Hematopoietic multipotent progenitor cell treated with erythropoietin and hydrocortisone succinate and interleukin-3 and kit ligand, for 8 days (in vitro differentiated cells): ENCODE data around the gene RAB11FIP4.

ENCODE experiments used
- DNase-seq: peaks from one replicate; pipeline ENCODE4 v3.0.0-alpha.2; 2015

The RAB11FIP4 gene

DNA sequence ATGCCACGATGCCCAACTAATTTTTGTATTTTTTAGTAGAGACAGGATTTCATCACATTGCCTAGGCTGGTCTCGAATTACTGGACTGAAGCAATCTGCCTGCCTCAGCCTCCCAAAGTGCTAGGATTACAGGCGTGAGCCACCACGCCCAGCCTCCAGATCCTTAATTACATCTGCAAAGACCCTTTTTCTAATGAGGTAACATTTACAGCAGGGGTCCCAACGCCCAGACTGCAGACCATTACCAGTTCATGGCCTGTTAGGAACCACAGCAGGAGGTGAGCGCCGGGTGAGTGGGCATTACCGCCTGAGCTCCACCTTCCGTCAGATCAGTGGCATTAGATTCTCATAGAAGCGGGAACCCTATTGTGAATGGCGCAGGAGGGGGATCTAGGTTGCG is 4.0 kb upstream of the RAB11FIP4 start:
- no peak for DNase-seq

DNA sequence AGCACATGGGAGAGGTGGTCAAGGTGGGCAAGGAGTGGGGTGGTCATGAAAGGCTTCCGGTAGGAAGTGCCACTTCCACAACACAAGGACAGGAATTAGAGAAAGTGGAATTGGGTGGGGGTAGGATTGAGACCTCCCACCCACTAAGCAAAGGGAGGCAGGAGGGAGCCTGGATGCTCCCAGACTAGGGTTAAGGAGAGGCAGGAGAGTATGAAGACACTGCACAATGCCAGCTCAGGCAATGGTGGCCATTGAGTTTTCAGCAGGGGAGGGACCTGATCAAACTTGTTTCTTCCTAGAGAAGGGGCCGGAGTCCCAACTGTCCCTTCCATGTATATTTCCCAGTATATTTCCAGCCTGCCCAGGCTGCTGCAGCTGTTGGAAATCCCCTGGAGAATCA is 3.1 kb upstream of the RAB11FIP4 start:
- DNase-seq, result no peak

DNA sequence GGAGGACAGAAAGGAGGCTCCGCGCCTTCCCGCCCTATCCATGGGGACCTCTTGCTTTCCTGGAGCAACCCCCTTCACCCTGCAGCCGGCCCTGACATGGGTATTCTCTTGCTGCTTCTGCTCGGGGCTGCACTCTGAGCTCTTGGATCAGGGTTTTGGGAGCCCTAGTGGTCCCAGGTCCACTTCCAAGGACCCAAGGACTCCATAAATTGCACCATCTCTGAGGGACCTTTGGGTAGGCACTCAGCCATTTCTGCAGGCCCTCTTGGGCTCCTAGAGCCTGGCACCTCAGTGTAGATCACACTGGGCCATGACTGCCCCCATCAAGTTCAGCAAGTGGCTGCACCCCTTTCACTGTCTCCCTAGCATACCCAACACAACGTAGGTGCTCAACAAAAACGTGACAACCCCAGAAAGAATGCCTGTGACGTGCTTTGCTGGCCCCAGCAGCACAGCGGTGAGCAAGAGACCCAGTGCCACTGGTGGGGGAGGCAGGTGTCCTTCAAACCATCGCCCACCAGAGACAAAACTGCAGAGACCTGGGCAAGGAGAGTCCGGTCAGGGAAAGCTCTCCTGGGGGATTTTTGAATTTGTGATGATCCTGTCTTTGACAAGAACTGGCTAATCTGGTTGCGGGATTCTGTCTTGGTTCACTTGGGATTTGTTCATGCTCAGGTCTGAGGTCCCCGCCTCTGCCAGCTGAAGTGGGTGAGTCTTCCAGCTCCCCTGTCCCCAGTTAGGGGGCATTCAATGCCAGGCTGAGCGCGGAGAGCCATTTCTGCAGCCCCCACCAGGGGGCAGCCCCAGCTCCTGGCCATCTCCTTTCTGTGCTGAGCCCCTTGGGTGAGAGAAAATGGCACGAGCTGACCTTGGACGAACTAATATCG is 2.5 kb upstream of the RAB11FIP4 start:
- DNase-seq, result peak; percentile 27

DNA sequence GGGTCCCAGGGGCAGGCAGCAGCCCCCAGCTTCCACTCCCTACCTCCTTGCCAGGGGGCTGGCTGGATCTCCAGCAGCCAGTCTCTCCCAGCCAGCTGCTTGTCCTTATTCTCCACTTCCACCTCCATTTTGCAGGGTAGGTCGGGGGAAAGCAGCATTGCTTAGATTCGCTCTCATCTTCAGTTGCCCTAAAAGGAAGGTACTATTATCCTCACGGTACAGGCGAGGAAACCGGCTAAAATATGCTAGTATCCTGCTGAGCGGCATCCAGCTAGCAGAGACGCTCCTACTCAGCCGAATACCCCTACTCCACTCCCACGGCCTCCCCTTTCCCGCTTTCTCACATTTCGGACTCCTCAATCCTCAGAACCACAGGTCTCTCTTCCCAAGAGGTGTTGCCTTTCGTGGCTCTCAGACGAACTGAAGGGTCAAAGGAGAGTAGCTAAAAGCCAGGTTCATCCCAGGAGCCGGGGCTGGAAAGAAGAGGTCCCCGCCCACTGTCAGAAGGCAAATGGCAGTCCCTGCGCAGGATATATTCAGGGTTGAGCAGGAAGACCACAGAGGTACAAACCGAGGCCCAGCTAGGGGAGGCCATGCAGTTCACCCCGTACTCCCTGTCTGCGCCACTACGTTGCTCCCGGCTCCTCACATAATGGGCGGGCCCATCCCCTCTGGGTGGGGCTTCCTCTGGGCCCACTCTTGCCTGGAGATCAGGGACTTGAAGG is 1.7 kb upstream of the RAB11FIP4 start:
- DNase-seq, result no peak

DNA sequence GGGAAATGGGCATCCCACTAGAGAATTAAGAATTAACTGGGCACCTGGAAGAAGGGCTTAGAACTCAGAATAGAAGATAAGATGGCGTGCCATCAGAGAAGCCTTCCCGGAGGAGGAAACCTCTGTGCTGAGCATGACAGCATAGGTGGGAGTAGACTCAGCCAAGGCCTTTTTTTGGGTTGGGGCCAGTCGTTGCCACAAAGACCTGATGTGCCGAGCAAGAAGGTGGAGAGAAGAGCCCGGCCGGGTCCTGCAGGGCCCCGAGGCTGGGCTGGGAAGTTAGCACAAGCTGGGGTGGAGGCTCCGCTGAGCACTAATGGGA is 1.1 kb upstream of the RAB11FIP4 start:
- DNase-seq, result no peak

DNA sequence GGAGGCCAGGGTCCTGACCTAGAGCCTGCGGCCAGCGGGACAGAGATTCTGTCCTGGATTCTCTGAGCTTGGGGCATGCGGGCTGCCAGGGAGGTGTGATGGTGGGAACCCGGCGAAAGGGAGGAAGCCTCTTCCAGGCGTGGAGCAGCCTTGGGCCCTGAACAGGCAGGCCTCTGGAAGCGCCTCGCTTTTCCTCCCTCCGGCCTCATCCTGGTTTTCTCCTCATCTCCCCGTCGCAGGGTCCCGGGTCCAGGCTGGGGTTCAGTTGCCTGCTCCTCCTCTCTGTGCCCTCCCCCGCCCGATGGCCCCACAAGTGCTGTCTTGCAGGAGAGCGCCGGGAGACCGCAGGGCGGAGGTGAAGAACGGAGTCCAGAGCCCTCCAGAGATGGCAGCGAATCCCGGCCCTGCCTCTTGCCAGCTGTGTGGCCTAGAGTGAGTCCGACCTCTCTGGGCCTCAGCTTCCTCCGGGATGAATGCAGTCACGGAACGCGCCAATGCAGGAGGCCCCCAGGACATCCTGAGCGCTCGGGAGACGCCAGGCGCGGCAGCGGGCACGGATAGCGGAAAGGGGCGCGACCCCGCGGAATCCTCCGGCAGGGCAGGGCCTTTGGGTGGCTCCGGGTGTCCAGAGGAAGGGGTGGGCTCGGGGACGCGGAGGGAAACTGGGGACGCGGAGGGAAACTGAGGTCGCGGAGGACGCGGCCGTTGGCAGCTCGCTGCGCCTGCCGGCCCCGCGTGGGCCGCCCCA is 553 bp upstream of the RAB11FIP4 start:
- no peak for DNase-seq

DNA sequence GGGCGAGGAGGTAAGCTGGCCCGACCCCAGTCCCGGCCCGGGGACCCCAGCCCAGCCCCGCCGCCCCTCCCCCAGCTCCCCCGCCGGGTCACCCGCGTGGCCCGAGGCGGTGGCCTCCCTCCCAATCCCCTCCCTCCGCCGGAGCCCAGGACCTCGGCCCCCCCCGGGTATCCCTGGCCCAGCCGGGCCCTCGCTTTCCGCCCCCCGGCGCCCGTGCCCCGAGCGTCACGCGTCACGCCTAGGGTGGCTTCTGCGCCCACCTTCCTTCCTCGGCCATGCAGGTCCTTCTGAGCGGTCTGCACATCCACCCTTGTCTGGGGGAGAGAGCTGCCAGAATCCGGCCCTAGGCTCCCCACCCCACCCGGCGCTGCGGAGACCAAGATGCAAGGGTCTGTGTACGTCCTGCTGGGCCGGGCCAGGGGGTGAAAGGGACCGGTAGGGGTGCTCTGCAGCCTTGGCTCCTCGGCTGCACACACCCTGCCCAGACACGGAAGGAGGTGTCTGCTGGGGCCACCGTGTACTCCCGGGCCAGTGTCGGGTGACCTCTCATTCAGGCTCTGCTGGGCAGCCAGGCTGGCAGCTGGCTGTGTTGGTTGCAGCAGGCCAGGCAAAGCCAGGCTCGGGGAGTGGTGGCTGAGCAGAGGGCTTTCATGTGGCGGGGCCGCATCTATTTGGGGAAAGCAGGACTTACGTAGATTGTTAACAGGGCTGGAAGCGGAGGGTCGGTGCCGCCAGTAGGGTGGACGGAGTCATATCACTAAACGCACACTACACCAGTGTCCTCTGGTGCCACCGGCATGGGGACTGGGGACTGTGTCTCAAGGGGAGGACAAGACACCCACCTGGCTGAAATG is 754 bp downstream of the RAB11FIP4 start:
- no peak for DNase-seq

DNA sequence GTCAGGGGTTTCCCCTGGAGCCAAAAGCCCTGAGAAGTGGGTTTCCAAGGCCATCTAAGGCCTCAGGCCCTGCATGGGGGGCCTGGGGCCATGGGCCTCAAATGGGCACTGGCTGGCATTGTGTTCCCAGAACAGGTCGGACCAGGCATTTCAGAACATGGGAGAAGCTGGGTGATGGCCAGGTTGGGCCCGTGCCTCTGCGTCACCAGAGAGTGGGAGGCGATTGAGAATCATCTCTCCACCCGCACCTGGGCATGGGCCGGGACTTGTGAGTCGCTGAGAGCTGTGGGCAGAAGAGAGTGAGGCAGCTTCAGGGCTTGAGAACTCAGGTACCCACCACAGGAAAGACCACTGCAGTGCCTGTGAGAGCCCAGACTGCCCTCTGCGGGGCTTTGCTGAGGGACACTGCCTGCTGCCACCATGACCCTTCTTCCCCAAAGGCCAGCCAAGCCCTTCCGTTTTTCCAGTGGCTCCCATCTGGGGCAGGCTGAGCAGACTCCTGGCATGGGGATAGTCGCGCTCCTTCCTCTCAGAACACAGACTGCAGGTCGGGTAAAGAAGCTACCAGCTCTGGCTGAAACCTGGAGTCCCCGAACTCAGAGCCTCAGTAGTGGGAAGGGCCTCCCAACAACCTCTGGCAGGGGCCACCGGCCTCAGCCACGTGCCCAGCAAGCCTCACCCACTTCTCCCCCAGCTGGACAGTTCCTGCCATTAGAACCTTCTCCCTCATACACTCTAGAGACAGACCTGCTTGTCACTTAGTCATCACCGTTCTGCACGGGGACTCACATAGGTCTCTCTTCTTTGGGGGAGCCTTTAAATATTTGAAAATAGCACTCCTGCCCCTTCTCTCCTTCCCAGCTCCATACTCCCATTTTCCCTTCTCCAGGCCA is 1.6 kb downstream of the RAB11FIP4 start:
- no peak for DNase-seq

DNA sequence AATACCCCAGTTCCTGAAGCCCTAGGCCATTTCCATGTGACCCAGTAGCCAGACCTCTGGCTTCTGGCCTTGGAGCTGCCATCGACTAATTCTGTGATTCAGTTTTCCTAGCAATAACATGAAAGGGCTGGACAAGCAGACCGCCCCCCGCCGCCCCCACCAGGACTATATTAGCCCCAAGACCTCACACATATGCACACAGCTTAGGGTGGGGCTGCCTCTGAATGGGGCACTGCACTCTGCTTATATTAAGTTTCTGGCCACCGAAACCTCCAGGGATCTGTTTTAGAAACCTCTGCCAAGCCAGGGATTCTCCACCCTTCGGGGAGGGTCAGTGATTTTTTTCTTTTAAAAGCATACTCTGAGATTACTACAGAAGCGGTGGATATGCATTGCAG is 2.3 kb downstream of the RAB11FIP4 start:
- DNase-seq, result no peak

DNA sequence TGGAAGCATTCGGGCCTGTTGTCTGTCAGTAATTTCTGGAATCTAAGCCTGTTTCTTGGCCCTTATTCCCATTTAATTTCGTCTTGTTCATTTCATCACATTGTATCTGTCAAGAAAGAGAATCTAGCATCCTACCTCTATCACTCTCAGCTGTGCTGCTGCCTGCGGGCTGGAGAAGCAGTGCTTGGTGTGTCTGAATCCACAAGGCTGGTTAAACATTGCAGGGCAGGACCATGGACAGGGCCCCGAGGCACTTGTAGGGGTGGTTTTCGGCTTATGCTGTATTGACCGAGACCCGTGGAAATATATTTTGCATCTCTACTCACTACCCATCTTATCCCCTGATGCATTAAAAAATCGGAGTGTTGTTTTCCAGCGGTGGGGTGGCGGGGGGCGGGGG is 3.1 kb downstream of the RAB11FIP4 start:
- DNase-seq, result peak; percentile 63

DNA sequence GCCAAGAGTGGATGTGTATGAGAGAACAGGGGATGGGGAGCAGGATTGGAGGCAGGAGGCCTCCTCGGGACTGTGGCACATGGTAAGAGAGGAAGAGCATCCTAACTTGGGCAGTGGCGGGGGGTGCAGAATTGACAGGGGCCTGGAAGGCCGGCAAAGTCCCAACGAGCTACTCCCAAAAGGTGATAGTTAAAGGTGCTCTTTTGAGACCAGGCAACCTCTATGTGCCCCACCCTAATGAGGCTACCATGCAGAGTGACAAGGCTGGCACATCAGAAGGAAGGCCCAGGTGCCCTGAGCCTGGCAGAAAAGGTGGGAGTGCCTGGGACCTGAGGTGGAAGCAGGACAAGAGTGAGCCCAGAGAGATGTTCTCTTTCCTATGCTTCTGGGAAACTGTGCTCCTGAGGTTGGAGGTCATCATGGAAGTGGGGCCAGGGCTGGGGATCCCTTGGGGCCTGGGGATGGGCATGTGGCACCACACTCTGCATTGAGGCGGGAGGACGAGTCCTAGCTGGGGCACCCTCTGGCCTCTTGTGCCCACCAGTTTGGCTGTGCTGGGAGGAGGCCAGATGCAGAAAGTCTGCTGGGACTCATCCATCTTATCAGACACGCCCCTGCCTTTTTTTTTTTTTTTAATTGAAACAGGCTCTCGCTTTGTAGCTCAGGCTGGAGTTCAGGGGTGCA is 5.9 kb downstream of the RAB11FIP4 start:
- DNase-seq, result no peak

DNA sequence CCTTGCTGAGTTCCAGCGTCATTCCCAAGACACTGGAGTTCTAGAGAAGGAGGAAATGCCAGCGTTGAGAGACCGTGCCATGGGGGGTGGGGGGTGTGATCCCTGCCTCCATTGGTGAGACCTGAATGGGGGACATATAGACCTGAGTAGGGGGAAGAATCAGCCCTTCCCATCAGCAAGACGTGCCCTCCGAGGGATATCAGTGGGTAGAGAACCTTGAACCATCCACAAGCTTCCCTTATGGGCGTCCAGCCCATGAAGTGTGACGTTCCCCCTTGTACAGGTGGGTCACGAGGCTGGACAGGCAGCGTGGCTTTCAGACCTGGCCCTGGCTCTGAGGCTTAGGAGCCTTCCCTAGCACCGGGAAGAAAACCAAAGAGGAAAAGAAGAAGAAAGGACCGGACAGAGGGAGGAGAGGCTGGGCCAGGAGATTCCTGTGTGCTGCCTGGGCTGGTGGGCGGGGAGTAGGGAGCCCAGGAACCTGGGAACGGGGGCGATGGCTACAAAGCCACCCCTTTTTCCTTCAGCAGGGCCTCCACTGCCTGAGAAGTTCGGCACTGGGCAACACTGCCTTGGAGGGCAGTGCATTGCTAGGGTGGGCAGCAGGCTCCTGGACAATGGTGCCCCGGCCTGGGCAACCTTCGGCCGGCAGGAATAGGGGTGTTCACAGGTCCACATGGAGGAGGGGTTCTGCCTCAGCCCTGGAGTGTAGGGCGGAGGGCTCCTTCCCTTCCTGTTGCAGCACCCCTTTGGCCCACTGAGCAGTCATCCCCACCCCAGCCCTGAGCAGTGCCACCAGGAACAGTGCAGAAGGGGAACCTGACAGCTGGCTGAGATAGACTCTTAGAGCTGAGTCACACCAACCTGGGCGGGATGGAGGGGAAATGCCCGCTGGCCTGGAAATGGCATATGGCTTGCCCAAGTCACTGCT is 7.2 kb downstream of the RAB11FIP4 start:
- DNase-seq, result no peak

DNA sequence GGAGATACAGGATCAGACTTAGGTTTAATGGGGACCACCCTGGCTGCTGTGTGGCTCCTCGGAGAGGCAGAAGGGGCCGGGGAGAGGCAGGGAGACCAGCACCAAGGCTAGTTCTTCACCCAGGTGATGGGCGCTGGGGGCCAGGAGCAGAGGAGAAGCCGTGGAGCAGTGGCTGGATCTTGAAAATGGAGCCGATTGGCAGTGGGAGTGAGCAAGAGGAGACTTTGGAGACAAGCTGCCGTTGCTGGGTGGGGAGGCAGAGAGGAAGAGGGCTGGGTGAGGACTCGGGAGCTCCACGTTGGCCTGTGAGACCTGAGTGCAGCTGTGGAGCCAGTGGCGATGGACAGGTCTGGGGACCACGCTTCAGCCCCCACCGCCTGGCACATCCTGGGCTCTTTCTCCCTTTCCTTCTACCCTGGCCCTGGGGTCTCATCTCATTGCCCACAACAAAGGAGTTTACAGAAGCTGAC is 9.0 kb downstream of the RAB11FIP4 start:
- DNase-seq, result no peak

DNA sequence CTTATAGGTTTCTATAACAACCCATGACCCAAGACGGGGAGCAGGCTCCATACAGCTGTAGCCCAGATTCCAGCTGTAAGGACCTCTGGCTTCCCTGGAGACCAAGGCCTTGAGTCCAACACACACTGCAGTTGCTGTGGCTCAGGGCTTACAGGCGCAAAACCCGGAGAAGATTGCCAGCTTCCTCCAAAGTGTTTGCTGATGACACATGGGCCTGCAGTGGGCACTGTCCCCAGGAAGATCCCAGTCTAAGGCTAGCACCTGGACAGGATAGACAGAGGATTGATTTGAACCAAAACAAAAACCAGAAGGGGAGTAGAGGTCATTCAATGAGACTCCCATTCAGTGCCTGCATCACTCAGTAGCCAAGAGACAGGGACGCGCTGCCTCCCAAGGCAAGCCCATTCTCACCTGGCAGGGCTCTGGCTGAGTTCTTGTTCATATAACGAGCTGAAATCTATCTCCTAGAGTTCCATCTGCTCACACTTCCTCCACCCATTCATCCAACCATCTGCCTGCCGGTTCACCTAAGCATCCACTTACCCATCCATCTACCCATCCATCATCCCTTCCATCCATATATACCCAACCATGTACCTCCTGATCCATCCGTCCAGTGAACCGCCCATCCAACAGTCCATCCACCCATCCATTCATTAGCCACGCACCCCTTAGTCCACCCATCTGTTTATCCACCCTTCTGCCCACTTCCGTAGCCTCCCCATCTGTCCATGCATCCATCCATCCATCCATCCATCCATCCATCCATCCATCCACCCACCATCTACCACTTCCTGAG is 10.2 kb downstream of the RAB11FIP4 start:
- no peak for DNase-seq

DNA sequence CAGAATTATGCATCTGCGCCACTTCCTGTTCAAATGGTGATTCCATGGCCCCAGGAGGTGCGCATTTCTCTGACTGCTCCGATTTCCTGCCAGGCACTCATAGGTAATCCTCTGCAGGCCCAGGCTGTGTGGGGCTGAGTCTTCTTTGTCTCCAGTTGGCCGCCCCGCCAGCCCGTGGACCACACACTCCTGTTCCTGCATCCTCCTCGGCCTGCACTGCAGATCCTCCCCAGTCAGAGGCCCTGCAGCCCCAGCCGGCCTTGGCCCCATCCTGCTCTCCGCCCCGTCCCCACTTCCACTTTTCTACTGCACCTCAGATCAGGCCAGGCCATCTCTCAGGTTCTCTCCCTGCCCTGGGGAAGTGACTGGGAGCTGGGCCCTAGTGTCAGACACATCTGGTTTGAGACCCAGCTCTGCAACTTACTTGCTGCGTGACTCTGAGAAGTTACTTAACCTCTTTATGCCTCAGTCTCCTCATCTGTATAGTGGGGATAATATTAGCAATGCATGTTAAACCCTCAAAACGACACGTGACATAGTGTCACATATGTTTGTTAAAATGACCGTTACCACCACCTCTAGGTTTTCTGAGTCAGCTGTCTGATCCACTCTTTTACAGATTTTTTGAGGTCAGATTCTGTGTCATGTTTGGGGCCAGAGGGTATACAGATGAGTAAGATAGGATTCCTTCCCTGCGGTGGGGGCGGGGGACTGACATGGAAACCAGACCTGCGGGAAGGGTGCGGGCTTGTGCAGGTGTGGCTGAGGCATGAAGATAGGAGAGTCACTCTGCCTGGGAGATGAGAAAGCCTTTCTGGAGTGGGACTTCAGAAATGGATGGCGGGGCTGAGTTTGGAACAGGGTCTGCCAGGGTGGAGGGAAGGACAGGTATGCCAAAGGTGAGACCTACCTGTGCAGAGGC is 12.8 kb downstream of the RAB11FIP4 start:
- DNase-seq, result no peak

DNA sequence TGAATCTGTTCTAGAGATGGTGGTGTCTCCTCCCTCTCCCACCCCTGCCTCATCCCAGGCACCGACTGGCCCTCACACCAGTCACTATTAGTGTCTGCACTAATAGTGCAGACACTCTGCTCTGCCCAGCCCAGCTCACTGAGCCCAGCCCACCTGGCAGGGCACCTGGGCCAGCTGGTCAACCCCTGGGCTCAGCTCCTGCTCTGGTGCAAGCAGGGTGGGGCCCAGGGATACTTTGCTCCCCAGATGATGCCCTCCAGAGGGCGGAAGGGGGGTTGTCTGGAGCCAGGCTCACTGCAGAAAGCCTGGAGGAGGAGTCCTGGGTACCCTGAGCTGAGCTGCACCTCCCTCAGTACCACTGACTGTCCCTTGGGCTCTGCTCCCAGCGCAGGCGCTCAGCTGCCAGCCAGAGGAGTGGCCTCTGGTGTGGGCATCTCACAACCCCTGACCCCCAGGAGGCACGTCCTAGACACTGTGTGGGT is 14.5 kb downstream of the RAB11FIP4 start:
- DNase-seq, result no peak

DNA sequence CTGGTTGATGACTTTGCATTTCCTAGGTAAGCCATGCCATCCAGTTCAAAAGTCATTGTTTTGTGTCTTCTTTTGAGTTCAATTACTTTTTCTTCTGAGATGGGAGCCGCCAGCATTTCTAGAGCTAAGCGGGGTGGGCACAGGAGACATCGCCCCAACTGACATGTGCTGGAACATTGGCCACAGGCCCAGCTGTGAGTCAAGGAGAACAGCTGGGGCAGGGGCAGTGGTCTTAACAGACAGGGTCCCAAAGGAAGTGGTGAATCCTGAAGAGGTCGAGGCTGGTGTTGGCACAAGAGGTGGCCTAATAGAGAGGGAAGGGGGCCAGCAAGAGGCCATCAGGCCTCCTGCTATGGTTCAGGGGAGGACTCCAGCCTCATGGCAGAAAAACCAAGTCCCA is 17.1 kb downstream of the RAB11FIP4 start:
- DNase-seq, result no peak
